Subcutaneous adipose tissue (tissue), 4 donors: ENCODE results near the gene NIN. TPM values are rescaled to one million over a fixed set of nuclear protein-coding genes. Genes with fewer than 3 reads are reported as not detected.

Experiments
- CTCF ChIP-seq: fragments of 450-650 bp; IDR thresholded peaks from one replicate; pipeline ENCODE4 v1.5.1; 2016; ENCODE audit warnings: low read depth, mild to moderate bottlenecking, control low read depth, antibody characterized with exemption, moderate library complexity
- total RNA-seq, 4 donors: library from RNA; depleted of rRNA; stranded (reverse); fragments of >200 nt; gene quantifications; one replicate each; pipeline ENCODE4 v1.1.0, GENCODE V29; 2016

NIN gene
- total RNA-seq: 10 to 100 TPM; 33.2 to 44.0 (median 40.6) TPM

DNA sequence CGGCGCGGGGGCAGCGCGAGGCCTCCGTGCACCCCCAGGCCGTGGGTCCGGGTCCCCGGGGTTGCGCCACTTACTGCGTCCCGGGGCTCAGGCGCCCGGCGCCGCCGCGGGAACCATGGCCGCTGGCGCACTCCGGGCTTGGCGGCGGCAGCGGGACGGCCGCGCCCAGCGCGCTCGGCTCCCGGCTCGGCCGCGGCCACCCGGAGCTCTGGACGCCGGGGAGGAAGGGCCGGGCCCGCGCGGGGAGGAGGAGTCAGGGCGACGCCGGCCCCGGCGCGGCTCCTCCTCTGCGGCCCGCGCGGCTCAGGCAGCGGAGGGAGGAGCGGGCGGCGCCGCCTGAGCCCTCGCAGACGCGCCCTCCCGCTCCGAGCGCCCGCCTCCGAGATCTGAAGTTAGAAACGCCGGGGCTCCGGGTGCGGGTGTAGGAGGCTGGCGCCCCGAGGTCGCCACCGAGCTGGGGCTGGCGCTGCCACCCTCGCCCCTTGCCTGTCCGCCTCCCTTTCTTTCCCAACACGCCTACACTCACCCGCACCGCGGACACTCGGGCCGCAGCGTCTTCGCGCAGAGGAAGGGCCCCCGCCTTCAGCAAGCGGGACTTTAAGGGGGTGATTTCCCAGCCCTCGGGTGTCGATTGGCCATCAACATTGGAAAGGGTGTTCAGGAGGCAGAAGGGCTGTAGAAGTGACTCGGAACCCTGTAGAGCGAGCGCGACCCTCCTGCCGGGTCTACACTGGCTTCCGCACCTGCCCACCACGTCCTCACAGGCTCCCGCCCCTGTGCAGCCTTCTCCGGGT lies at the start of gene NIN:
TSS of gene NIN (minus strand) at position 231 of the 794 bp plus-strand sequence. CDS start 9,106 bp downstream, outside the sequence.
- no peak for TF ChIP-seq CTCF

DNA sequence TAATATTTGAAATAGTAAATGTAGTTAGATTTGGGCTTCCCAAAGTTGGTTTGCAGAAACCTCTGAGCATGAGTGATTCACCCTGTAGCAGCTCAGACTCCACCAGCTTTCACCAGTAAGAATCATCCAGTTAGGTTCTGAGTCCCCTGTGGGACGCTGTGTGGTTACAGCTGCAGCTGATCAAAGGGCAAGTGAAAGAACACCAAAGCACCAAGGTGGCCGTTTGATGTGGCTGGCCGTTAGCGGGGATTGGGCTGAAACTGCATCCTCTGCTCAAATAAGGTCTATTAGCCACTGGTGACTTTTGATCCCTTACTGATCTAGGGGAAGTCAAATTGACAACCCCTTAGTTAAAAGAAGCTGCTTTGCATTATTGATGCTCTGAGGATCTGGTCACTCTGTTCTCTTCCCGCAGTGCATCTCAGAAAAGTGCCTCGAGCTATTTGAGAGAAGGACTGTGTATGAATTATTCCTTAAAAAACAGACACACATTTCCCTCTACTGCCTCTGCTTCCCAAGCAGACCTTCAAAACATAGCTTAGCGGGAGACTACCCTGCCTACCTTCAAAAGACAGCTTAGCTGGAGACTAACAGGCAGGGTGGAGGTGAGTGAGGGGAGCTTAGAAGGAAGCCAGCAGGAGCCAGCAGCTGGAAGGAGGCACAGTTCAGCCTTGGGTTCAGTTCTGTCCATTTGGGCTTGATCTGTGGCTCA lies 44.6 kb upstream of the NIN start:
- no peak for TF ChIP-seq CTCF

GRCh38 chr14:50874757-50875156 lies 43.8 kb upstream of the NIN start:
- TF ChIP-seq CTCF: no peak

DNA sequence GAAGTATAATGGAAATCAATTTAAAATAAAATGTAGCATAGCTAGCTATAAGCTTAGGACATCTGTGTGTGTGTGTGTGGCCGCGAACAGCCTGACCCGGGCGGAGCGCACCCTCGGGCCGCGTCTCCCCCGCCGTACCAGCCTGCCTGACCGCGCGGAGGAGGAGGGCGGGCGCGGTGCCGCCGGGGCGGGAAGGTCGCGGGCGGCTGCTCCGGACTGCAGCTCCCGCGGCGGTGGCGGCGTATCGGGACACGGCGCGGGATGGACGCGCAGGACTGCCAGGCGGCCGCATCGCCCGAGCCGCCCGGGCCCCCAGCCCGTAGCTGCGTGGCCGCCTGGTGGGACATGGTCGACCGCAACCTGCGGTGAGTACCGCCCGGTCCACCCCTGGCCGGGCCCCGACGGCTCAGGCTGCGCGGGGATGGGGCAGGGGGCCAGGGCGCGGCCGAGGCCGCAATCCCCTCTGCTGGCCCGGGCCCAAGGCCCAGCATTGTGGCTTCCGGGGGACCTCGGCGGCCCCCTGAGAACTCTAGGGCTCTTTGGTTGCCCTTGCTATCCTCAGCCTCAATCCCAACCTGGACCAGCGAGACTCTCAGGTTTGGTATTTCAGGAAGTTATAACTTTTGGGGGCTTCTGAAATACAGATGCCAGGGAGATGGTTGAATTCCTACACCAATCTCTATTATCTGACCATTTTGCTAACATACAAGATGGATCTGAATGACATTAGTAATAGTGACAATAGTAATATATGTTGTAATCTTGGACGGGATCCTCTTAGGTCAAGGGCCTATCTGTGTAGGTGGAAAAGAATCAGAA lies 41.2 kb upstream of the NIN start, which contains the start of gene ABHD12B:
TSS of gene ABHD12B (plus strand) at position 140 of the 819 bp plus-strand sequence. CDS start at position 262, 122 bp downstream.
- no peak for TF ChIP-seq CTCF

DNA sequence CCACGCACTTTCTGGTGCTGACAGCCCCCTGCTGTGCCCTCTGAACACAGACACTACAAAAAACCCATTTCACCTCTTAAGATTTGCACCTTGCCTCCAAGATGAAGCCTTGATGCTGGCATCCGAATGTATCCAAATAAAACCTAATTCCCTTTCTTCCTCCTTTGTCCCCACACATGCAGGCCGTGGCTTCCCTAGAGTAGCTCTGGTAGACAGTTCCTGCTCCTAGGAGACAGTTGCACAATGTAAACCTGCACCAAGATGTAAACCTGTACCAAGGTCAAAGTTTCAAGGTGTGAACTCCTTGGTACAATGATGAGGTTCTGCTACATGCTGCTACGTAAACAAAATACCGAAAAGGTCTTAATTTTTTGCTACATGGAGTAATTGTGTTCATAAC lies 40.3 kb upstream of the NIN start:
- no peak for TF ChIP-seq CTCF

GRCh38 chr14:50865391-50866076 lies 34.6 kb upstream of the NIN start:
- TF ChIP-seq CTCF: no peak
